ENCODE data around the gene TRNT1. TPM values are rescaled to one million over a fixed set of nuclear protein-coding genes. Genes with fewer than 3 reads are reported as not detected.

TRNT1 gene
- polyA plus RNA-seq, 1 donor (not counting 4 experiments of a cell fraction or from before 2014, with no cell fraction given): 13.0 TPM

DNA sequence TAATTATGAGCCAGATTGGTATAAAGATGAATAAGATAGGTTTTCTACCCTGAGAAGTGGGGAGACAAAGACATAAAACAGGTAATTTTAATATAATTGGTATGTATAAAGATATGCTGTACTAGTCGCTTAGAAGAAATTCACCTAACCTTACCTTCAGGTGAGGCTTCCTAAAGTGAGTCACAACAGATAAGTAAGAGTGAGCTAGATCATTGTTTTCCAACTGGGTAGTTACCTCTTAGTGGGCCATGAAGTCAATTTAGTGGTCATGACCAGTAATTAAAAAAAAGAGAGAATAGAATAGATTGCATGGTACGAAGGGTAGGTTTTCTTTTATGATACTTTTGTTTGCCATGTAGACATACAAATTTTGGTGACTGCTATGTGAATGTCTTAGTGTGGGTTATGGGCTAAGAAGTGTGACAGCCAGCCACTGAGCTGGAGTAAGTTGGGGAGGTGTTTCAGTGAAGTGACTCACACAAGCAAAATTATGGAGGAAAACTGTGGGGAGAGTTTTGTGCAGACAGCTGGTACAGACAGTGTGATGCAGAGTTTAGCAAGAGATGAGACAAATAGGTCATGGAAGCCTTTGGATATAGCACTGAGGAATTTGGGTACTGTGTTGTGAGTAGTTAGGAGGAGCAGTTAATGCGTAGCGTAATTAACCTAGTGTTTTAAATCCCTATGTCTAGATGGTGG is 8.2 kb downstream of the TRNT1 start:
- dilution Hi-C loops (cut with MboI; ENCODE audit: extremely low pct_ligation_motif_present, low sequenced_read_pairs): no loop called here
- peaks cover under 1% of the 10 kb centered on the region for H3K4me1 ChIP-seq (ENCODE audit: control insufficient read depth, extremely low read depth, insufficient read depth, low read length)
- no peak for DNase-seq (ENCODE audit: low read depth, low spot score)
- no peak for FAIRE-seq
- H3K79me2 ChIP-seq (ENCODE audit: control insufficient read depth, insufficient read depth, low read length): peaks cover 68% of the 10 kb centered on the region
- H3K27me3 ChIP-seq (ENCODE audit: control insufficient read depth, extremely low read depth, insufficient read depth, low read length): no peaks in the 10 kb centered on the region
- H3K9ac ChIP-seq (ENCODE audit: control insufficient read depth, extremely low read depth, insufficient read depth, low read length): no peak overlapping the region
- no peaks in the 10 kb centered on the region for H3K9me1 ChIP-seq (ENCODE audit: control insufficient read depth, extremely low read depth, insufficient read depth, low read length)
- no peaks in the 10 kb centered on the region for H3K9me3 ChIP-seq (ENCODE audit: control insufficient read depth, low read depth, low read length)
- no peak overlapping the region for H2AFZ ChIP-seq (ENCODE audit: control insufficient read depth, low read length)
- H3K36me3 ChIP-seq (ENCODE audit: control insufficient read depth in 2 of 2, extremely low read depth in 1 of 2, insufficient read depth in 2 of 2, low read length in 2 of 2): peaks cover 8 to 16% of the 10 kb centered on the region in 2 experiments
- H3K4me2 ChIP-seq (ENCODE audit: control insufficient read depth, extremely low read depth, insufficient read depth, low read depth, low read length): no peak overlapping the region
- H3K4me3 ChIP-seq (ENCODE audit: control insufficient read depth in 2 of 3, extremely low read depth in 1 of 3, insufficient read depth in 2 of 3, low read depth in 1 of 3, low read length in 3 of 3): no peak overlapping the region
- TF ChIP-seq EZH2 (IDR thresholded peaks at IDR 0.05; ENCODE audit: low read length): no peak
- H3K27ac ChIP-seq (ENCODE audit: control insufficient read depth, insufficient read depth, low read length): no peak overlapping the region
- peaks cover 8% of the 10 kb centered on the region for H4K20me1 ChIP-seq (ENCODE audit: control insufficient read depth, extremely low read depth, insufficient read depth, low read length)

DNA sequence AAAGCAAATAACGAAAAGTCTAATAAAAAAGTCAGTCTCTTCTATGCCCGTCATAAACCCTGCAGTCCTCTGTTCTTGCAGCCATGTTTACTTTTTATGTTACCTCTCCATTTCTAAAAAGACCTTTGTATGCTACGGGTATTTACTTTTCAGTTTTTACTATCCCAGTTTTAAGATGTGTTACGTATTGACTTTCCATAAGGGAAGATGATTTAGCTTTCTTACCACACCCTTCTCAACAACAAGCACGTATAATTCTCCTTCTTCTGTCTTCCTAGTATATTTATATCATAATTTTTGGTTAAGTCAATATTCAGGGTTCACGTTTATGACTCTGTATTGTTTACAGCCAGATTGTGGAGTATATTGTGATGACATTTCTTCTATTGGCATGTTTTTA is 10.8 kb downstream of the TRNT1 start:
- no peak for FAIRE-seq
- Histone ChIP-seq H3K79me2 (ENCODE audit: control insufficient read depth, insufficient read depth, low read length) (peaks cover 59% of the 10 kb centered on the region), H3K4me3 (ENCODE audit: control insufficient read depth in 2 of 3, extremely low read depth in 1 of 3, insufficient read depth in 2 of 3, low read depth in 1 of 3, low read length in 3 of 3) (no peak overlapping the region), H3K27ac (ENCODE audit: control insufficient read depth, insufficient read depth, low read length) (no peak overlapping the region), H2AFZ (ENCODE audit: control insufficient read depth, low read length) (no peak overlapping the region), H3K36me3 (ENCODE audit: control insufficient read depth in 2 of 2, extremely low read depth in 1 of 2, insufficient read depth in 2 of 2, low read length in 2 of 2) (peaks cover 16 to 18% of the 10 kb centered on the region in 2 experiments), H3K9me1 (ENCODE audit: control insufficient read depth, extremely low read depth, insufficient read depth, low read length) (no peaks in the 10 kb centered on the region), H3K9ac (ENCODE audit: control insufficient read depth, extremely low read depth, insufficient read depth, low read length) (no peak overlapping the region), H4K20me1 (ENCODE audit: control insufficient read depth, extremely low read depth, insufficient read depth, low read length) (peaks cover 8% of the 10 kb centered on the region), H3K4me1 (ENCODE audit: control insufficient read depth, extremely low read depth, insufficient read depth, low read length) (no peaks in the 10 kb centered on the region), H3K27me3 (ENCODE audit: control insufficient read depth, extremely low read depth, insufficient read depth, low read length) (no peaks in the 10 kb centered on the region), H3K4me2 (ENCODE audit: control insufficient read depth, extremely low read depth, insufficient read depth, low read depth, low read length) (no peak overlapping the region), H3K9me3 (ENCODE audit: control insufficient read depth, low read depth, low read length) (no peaks in the 10 kb centered on the region)
- dilution Hi-C loops (cut with MboI; ENCODE audit: extremely low pct_ligation_motif_present, low sequenced_read_pairs): no loop called here
- DNase-seq (ENCODE audit: low read depth, low spot score): no peak
- no peak for TF ChIP-seq EZH2 (IDR thresholded peaks at IDR 0.05; ENCODE audit: low read length)
- TF ChIP-seq, protein P1, sequence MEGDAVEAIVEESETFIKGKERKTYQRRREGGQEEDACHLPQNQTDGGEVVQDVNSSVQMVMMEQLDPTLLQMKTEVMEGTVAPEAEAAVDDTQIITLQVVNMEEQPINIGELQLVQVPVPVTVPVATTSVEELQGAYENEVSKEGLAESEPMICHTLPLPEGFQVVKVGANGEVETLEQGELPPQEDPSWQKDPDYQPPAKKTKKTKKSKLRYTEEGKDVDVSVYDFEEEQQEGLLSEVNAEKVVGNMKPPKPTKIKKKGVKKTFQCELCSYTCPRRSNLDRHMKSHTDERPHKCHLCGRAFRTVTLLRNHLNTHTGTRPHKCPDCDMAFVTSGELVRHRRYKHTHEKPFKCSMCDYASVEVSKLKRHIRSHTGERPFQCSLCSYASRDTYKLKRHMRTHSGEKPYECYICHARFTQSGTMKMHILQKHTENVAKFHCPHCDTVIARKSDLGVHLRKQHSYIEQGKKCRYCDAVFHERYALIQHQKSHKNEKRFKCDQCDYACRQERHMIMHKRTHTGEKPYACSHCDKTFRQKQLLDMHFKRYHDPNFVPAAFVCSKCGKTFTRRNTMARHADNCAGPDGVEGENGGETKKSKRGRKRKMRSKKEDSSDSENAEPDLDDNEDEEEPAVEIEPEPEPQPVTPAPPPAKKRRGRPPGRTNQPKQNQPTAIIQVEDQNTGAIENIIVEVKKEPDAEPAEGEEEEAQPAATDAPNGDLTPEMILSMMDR (optimal IDR thresholded peaks at IDR 0.05 in 1 of 3, IDR thresholded peaks at IDR 0.05 in 1 of 3, conservative IDR thresholded peaks at IDR 0.05 in 1 of 3; ENCODE audit: extremely low read depth in 1 of 3, insufficient read depth in 2 of 3, low read length in 3 of 3): no peak

DNA sequence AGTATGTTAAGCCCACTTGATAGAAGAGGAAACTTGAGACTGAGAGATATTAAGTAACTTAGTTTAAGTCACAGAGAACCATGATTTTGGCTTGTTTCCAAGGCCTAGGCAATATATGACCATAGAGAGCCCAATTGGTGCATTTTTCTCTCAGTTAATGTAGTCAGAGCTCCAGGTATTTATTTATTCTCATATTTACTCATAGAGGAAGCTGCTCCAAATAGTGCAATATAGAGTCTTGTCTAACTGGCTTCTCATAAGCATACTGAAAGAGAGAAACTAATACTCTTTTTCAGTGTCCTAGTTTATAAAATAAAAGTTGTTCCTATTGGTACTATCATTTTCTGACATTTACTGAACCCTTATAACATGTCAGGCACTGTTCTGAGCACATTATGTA is 15.2 kb downstream of the TRNT1 start:
- peaks cover 20% of the 10 kb centered on the region for H3K79me2 ChIP-seq (ENCODE audit: control insufficient read depth, insufficient read depth, low read length)
- H4K20me1 ChIP-seq (ENCODE audit: control insufficient read depth, extremely low read depth, insufficient read depth, low read length): no peaks in the 10 kb centered on the region
- H2AFZ ChIP-seq (ENCODE audit: control insufficient read depth, low read length): no peak overlapping the region
- no peak for FAIRE-seq
- dilution Hi-C loops (cut with MboI; ENCODE audit: extremely low pct_ligation_motif_present, low sequenced_read_pairs): no loop called here
- no peaks in the 10 kb centered on the region for H3K9me3 ChIP-seq (ENCODE audit: control insufficient read depth, low read depth, low read length)
- H3K27ac ChIP-seq (ENCODE audit: control insufficient read depth, insufficient read depth, low read length): no peak overlapping the region
- H3K4me3 ChIP-seq (ENCODE audit: control insufficient read depth in 2 of 3, extremely low read depth in 1 of 3, insufficient read depth in 2 of 3, low read depth in 1 of 3, low read length in 3 of 3): no peak overlapping the region
- TF ChIP-seq, protein P1 (optimal IDR thresholded peaks at IDR 0.05 in 1 of 3, IDR thresholded peaks at IDR 0.05 in 1 of 3, conservative IDR thresholded peaks at IDR 0.05 in 1 of 3; ENCODE audit: extremely low read depth in 1 of 3, insufficient read depth in 2 of 3, low read length in 3 of 3): no peak
- TF ChIP-seq EZH2 (IDR thresholded peaks at IDR 0.05; ENCODE audit: low read length): no peak
- no peak for DNase-seq (ENCODE audit: low read depth, low spot score)
- peaks cover 18 to 21% of the 10 kb centered on the region in 2 experiments for H3K36me3 ChIP-seq (ENCODE audit: control insufficient read depth in 2 of 2, extremely low read depth in 1 of 2, insufficient read depth in 2 of 2, low read length in 2 of 2)
- no peak overlapping the region for H3K4me2 ChIP-seq (ENCODE audit: control insufficient read depth, extremely low read depth, insufficient read depth, low read depth, low read length)
- no peaks in the 10 kb centered on the region for H3K4me1 ChIP-seq (ENCODE audit: control insufficient read depth, extremely low read depth, insufficient read depth, low read length)
- H3K9ac ChIP-seq (ENCODE audit: control insufficient read depth, extremely low read depth, insufficient read depth, low read length): no peak overlapping the region
- H3K27me3 ChIP-seq (ENCODE audit: control insufficient read depth, extremely low read depth, insufficient read depth, low read length): no peaks in the 10 kb centered on the region
- H3K9me1 ChIP-seq (ENCODE audit: control insufficient read depth, extremely low read depth, insufficient read depth, low read length): no peaks in the 10 kb centered on the region

All from keratinocyte (primary cell).